ENCODE data around the gene SMARCA2. TPM values are rescaled to one million over a fixed set of nuclear protein-coding genes. Genes with fewer than 3 reads are reported as not detected.

Gene SMARCA2
- total and polyA plus RNA-seq, 3 donors from 2014 or later: 176 to 251 (median 241) TPM

GRCh38 chr9:1982074-1982473, 33.1 kb upstream of the SMARCA2 start:
- Histone ChIP-seq H3K4me1 (no peaks in the 10 kb centered on the region), H3K4me3 (no peak overlapping the region), H3K36me3 (ENCODE audit: low read depth, missing control alignments) (no peaks in the 10 kb centered on the region), H3K27me3 (no peaks in the 10 kb centered on the region), H3K27ac (no peak overlapping the region), H3K9me3 (no peaks in the 10 kb centered on the region)
- TF ChIP-seq POLR2A (IDR thresholded peaks at IDR 0.05) (no peak), CTCF (IDR thresholded peaks at IDR 0.05) (no peak)
- DNase-seq: no peak
- 90 to 92% methylated on average over 1 of the region's 1 CpG for WGBS, 2 donors
- intact Hi-C loops (cut with DNase I; ENCODE audit: low total_unique reads): no loop called here

DNA sequence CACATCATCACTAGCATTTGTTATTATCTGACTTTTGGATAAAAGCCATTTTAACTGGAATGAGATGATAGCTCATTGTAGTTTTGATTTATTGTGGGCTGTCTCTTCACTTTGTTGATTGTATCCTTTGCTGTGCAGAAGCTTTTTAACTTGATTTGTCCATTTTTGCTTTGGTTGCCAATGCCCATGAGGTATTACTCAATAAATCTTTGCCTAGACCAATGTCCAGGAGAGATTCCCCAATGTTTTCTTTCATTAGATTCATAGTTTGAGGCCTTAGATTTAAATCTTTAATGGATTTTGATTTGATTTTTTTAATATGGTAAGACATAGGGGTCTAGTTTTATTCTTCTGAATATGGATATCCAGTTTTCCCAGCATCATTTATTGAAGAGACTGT, 28.8 kb upstream of the SMARCA2 start:
- Histone ChIP-seq H3K36me3 (ENCODE audit: low read depth, missing control alignments) (no peaks in the 10 kb centered on the region), H3K4me3 (no peak overlapping the region), H3K27me3 (no peaks in the 10 kb centered on the region), H3K27ac (no peak overlapping the region), H3K4me1 (no peaks in the 10 kb centered on the region), H3K9me3 (no peaks in the 10 kb centered on the region)
- intact Hi-C loops (cut with DNase I; ENCODE audit: low total_unique reads): no loop called here
- no peak for DNase-seq
- TF ChIP-seq POLR2A (IDR thresholded peaks at IDR 0.05): no peak
- TF ChIP-seq CTCF (IDR thresholded peaks at IDR 0.05): no peak

DNA sequence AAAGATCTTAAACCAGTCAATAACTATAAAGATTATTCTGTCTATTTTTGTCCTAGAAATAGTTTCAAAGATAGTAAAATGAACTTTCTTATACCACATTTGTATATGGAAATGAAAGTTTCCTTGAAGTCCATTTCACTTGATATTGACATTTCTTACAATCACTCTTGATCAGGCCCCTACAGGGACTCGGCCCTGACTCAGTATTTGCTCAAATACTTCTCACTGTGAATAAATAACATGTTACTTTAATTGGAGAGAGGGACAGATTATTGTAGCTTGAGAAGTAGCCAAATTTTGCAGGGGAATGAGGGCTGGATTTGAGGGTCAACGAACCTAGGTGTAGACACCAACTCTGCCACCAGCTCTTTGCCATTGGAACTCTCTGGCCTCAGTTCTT, 25.6 kb upstream of the SMARCA2 start:
- WGBS, 2 donors: 87 to 89% methylated on average over 2 of the region's 2 CpGs
- no peaks in the 10 kb centered on the region for H3K36me3 ChIP-seq (ENCODE audit: low read depth, missing control alignments)

DNA sequence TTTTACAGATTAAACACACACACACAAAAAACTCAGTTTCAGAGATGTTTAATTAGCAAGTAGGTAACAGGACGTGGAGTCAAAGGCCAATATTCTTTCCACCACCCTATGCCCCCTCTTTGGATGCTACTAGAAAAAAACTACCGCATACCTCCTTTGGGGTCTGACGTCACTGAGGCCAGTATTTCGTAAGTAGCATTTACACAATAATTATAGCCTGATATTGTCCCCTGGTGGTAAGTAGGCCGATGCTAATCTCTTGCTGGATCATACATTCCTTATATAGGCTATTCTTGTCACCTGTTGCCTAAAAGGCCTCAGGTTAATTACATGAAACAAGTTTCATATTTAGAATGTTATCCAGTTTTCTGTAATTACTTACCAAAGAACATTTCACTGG, 21.0 kb upstream of the SMARCA2 start:
- Histone ChIP-seq H3K27ac (no peak overlapping the region), H3K9me3 (no peaks in the 10 kb centered on the region), H3K4me1 (no peaks in the 10 kb centered on the region), H3K4me3 (no peak overlapping the region), H3K36me3 (ENCODE audit: low read depth, missing control alignments) (no peaks in the 10 kb centered on the region), H3K27me3 (no peaks in the 10 kb centered on the region)
- 84 to 92% methylated on average over 5 of the region's 5 CpGs for WGBS, 2 donors
- intact Hi-C loops (cut with DNase I; ENCODE audit: low total_unique reads): no loop called here
- DNase-seq: no peak
- no peak for TF ChIP-seq POLR2A (IDR thresholded peaks at IDR 0.05)
- TF ChIP-seq CTCF (IDR thresholded peaks at IDR 0.05): no peak

More for the DNA sequence above, 25.6 kb upstream of the SMARCA2 start:
- intact Hi-C loops (cut with DNase I; ENCODE audit: low total_unique reads): no loop called here
- DNase-seq: no peak
- no peak overlapping the region for H3K27ac ChIP-seq
- no peak for TF ChIP-seq POLR2A (IDR thresholded peaks at IDR 0.05)
- no peak for TF ChIP-seq CTCF (IDR thresholded peaks at IDR 0.05)
- no peaks in the 10 kb centered on the region for H3K9me3 ChIP-seq
- H3K27me3 ChIP-seq: no peaks in the 10 kb centered on the region
- H3K4me3 ChIP-seq: no peak overlapping the region
- H3K4me1 ChIP-seq: no peaks in the 10 kb centered on the region

DNA sequence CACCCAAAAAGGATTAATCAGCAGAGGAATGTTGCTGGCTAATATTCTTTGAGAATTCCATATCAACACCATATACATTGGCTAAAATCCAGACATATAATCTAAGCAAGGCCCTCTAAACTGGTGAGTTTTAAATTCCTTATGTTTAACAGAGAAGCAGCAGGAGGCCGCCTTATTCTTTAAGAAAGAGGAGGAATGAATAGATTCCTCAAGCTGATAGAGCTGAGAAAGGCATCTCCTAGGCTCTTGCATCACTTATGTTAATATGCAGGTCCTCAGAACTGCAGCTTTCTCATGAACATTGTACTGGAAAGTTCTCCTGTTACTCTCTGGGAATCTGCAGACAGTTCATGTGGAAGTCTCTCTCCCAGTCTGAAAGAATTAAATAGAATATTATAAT, 20.1 kb upstream of the SMARCA2 start:
- Histone ChIP-seq H3K27ac (no peak overlapping the region), H3K36me3 (ENCODE audit: low read depth, missing control alignments) (no peaks in the 10 kb centered on the region), H3K4me3 (no peak overlapping the region), H3K27me3 (no peaks in the 10 kb centered on the region), H3K4me1 (no peaks in the 10 kb centered on the region), H3K9me3 (no peaks in the 10 kb centered on the region)
- intact Hi-C loops (cut with DNase I; ENCODE audit: low total_unique reads): no loop called here
- no peak for DNase-seq
- 91 to 92% methylated on average over 1 of the region's 1 CpG for WGBS, 2 donors
- TF ChIP-seq CTCF (IDR thresholded peaks at IDR 0.05) (no peak), POLR2A (IDR thresholded peaks at IDR 0.05) (no peak)

All from testis (tissue), 3 donors.